Spleen (tissue), 11 donors: Measurements from ENCODE around the gene PRR33. TPM values are rescaled to one million over a fixed set of nuclear protein-coding genes. Genes with fewer than 3 reads are reported as not detected.

Source experiments
- DNase-seq: peaks from one replicate; pipeline ENCODE4 v3.0.0-alpha.2; 2020
- H3K27ac ChIP-seq, 8 donors: fragments of 200-600 bp; sonication (generic) in 7 of 8; 1 replicate in 4 of 8; 2 replicates in 4 of 8; pipeline versions ENCODE4 v1.5.0 to v1.8.0; 2016 to 2021; ENCODE audit warnings: inconsistent platforms in 4 of 8, mild to moderate bottlenecking in 4 of 8, moderate library complexity in 1 of 8
- H3K27me3 ChIP-seq, 7 donors: fragments of 200-600 bp; sonication (generic) in 6 of 7; replicated peaks in 1 of 7; 1 replicate in 4 of 7; 2 replicates in 3 of 7; pipeline versions ENCODE4 v1.5.0 to v1.8.0; 2016 to 2021; ENCODE audit warnings: inconsistent platforms in 3 of 7, mild to moderate bottlenecking in 1 of 7
- H3K36me3 ChIP-seq, 6 donors: fragments of 200-600 bp; sonication (generic) in 5 of 6; 1 replicate in 4 of 6; 2 replicates in 2 of 6; pipeline versions ENCODE4 v1.5.0 to v1.8.0; 2016 to 2021; ENCODE audit warnings: inconsistent platforms in 2 of 6
- H3K4me1 ChIP-seq, 6 donors: fragments of 200-600 bp; sonication (generic) in 5 of 6; 1 replicate in 3 of 6; 2 replicates in 3 of 6; pipeline versions ENCODE4 v1.5.0 to v1.8.0; 2016 to 2021; ENCODE audit warnings: inconsistent platforms in 3 of 6
- H3K4me3 ChIP-seq, 8 donors: fragments of 200-600 bp; sonication (generic) in 7 of 8; 1 replicate in 4 of 8; 2 replicates in 4 of 8; pipeline versions ENCODE4 v1.5.0 to v1.8.0; 2016 to 2021; ENCODE audit warnings: inconsistent platforms in 4 of 8, mild to moderate bottlenecking in 4 of 8, moderate library complexity in 2 of 8
- H3K9me3 ChIP-seq, 8 donors: fragments of 200-600 bp; sonication (generic) in 7 of 8; 1 replicate in 4 of 8; 2 replicates in 4 of 8; pipeline versions ENCODE4 v1.5.0 to v1.8.0; 2016 to 2021; ENCODE audit warnings: inconsistent platforms in 4 of 8
- POLR2A ChIP-seq, 3 donors: fragments of 450-650 bp; IDR thresholded peaks; one replicate each; pipeline ENCODE4 v1.5.1; 2017; ENCODE audit warnings: antibody characterized with exemption in 3 of 3, mild to moderate bottlenecking in 1 of 3
- POLR2AphosphoS5 ChIP-seq, 3 donors: sonication (generic); formaldehyde crosslinking; IDR thresholded peaks; one replicate each; pipeline ENCODE4 v1.5.1; 2017; ENCODE audit warnings: antibody characterized with exemption in 3 of 3
- WGBS, 5 donors: extraction: QIAGEN DNeasy Blood & Tissue Kit in 3 of 5; methylation state at CpG; one replicate each; pipeline versions ENCODE4 v1.1.5 to v1.1.7; 2013 to 2018; 5-methylcytosine and 5-hydroxymethylcytosine counted together
- intact Hi-C: fragments of 100-400 bp; cut with DNase I; formaldehyde crosslinking; loops from one replicate; pipeline ENCODE4 v1.15.0; 2023; ENCODE audit warnings: low total_unique reads
- polyA plus RNA-seq, 3 donors: library from polyadenylated mRNA; stranded (reverse); fragments of 200-250 nt; gene quantifications; one replicate each; pipeline ENCODE4 v1.2.1, GENCODE V29; 2013
- total RNA-seq, 7 donors: library from RNA; depleted of rRNA in 3 of 7; stranded (reverse); fragments of >200 nt in 3 of 7; fragmentation: NEBNext Ultra II Directional in 4 of 7; extraction: Animal tissue kit (Norgen Biotek cat#: 25700) in 4 of 7; gene quantifications; one replicate each; pipeline versions ENCODE4 v1.1.0 to v1.2.1, GENCODE V29; 2016 to 2021
- TF ChIP-seq, protein P1 (sequence below), 11 experiments: fragments of 200-600 bp in 7 of 11; fragments of 450-650 bp in 4 of 11; sonication (generic) in 4 of 11; IDR thresholded peaks in 8 of 11; conservative IDR thresholded peaks in 3 of 11; 1 replicate in 7 of 11; 2 replicates in 4 of 11; pipeline versions ENCODE4 v1.4.0 to v1.8.0; 2016 to 2021; ENCODE audit warnings: antibody characterized with exemption in 11 of 11, inconsistent platforms in 4 of 11, mild to moderate bottlenecking in 1 of 11
- donor health status: healthy with polysubstance abuse.
- donor health status: DM: no; HTN: no; CAD: no; lungs with moderate emphysema.
- donor health status: DM: no; HTN: no; CAD: no.
- donor health status: Bipolar disorder and iron deficiency.
- donor health status: healthy.
- donor health status: DM: no; HTN: no; CAD: no.
- donor health status: DM: yes; HTN: yes; CAD: no.

Gene PRR33
- total and polyA plus RNA-seq, 10 donors: 0.03 to 0.64 (median 0.20) TPM; not detected in 7

DNA sequence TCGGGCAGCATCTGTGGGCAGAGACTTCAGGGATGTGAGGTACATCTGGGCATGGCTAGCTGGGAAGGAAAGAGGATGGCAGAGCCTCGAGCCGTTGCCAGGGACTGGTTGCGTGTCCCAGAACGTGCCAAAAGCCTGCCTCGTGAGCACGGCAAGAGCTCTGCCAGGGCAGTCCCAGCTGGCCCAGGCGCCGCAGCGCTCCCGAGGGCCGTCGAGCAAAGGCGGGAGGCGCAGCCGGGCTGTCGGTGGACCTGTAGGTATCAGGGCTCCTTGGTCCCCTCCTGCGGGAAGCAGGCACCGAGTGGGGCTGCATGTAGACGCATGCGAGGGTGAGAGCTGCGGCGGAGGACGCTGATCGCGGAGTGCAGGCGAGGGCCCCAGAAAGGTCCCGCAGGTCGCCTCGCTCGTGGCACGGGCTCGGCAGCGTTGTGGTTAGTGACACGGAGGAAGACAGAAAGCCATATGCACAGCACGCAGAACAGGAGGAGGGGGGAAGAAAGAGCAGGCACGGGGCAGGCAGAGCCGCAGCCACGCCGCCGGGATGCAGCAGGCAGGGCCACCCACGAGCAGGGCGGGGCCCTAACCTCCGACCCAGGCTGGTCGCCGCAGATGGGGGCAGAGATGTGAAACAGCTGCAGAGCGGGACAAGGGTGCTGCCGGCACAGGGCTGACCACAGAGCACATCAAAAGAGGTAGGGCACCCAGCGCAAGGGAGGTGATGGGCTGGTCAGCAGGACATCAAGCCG is 20.8 kb downstream of the PRR33 start:
- H3K4me1 ChIP-seq: peaks cover 22 to 96% (median 67%) of the 10 kb centered on the region in 6 donors
- peak overlapping the region; percentile 53 to 87 (median 81) for H3K27ac ChIP-seq
- peaks cover 0 to 52% (median 2%) of the 10 kb centered on the region in 6 donors for H3K36me3 ChIP-seq
- peak; percentile 84 for DNase-seq
- H3K4me3 ChIP-seq: peak overlapping the region; percentile 32 to 71 (median 46)
- no peaks in the 10 kb centered on the region for H3K27me3 ChIP-seq
- TF ChIP-seq POLR2AphosphoS5 (IDR thresholded peaks at IDR 0.05) (peak; percentile 31 to 80 (median 65)), POLR2A (IDR thresholded peaks at IDR 0.05) (no peak)
- 55 to 67% (median 62%) methylated on average over 47 to 50 of the region's 50 CpGs for WGBS, 5 donors
- intact Hi-C loops: no loop called here
- no peaks in the 10 kb centered on the region for H3K9me3 ChIP-seq

DNA sequence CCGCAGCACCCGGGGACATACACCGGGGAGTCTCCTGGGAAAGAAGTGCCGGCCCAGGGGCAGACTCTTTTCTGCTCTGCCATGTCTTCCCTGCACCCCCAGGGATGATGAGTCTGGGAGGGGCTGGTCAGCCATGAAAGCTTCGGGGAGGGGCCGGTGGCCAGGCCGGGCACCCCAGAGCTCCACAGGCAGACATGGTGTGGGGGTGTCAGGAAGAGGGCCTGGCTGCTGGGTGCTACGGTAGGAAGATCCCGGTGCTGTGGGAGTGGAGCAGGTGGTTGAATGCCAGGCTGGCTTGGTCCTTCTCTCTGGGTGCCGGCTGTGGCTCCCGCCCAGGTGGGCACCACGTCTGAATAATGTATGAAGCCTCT is 21.4 kb downstream of the PRR33 start:
- peak; percentile 72 for DNase-seq
- Histone ChIP-seq H3K4me3 (peak overlapping the region; percentile 32 to 71 (median 46)), H3K36me3 (peaks cover 0 to 52% (median 2%) of the 10 kb centered on the region in 6 donors), H3K27me3 (no peaks in the 10 kb centered on the region), H3K27ac (peak overlapping the region; percentile 48 to 87 (median 81)), H3K9me3 (no peaks in the 10 kb centered on the region), H3K4me1 (peaks cover 25 to 96% (median 69%) of the 10 kb centered on the region in 6 donors)
- WGBS, 5 donors: 70 to 92% (median 77%) methylated on average over 8 to 12 of the region's 12 CpGs
- intact Hi-C loops: no loop called here
- no peak for TF ChIP-seq POLR2A (IDR thresholded peaks at IDR 0.05)
- TF ChIP-seq, protein P1, sequence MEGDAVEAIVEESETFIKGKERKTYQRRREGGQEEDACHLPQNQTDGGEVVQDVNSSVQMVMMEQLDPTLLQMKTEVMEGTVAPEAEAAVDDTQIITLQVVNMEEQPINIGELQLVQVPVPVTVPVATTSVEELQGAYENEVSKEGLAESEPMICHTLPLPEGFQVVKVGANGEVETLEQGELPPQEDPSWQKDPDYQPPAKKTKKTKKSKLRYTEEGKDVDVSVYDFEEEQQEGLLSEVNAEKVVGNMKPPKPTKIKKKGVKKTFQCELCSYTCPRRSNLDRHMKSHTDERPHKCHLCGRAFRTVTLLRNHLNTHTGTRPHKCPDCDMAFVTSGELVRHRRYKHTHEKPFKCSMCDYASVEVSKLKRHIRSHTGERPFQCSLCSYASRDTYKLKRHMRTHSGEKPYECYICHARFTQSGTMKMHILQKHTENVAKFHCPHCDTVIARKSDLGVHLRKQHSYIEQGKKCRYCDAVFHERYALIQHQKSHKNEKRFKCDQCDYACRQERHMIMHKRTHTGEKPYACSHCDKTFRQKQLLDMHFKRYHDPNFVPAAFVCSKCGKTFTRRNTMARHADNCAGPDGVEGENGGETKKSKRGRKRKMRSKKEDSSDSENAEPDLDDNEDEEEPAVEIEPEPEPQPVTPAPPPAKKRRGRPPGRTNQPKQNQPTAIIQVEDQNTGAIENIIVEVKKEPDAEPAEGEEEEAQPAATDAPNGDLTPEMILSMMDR (IDR thresholded peaks at IDR 0.05 in 8 of 11, conservative IDR thresholded peaks at IDR 0.05 in 3 of 11): no peak
- no peak for TF ChIP-seq POLR2AphosphoS5 (IDR thresholded peaks at IDR 0.05)

DNA sequence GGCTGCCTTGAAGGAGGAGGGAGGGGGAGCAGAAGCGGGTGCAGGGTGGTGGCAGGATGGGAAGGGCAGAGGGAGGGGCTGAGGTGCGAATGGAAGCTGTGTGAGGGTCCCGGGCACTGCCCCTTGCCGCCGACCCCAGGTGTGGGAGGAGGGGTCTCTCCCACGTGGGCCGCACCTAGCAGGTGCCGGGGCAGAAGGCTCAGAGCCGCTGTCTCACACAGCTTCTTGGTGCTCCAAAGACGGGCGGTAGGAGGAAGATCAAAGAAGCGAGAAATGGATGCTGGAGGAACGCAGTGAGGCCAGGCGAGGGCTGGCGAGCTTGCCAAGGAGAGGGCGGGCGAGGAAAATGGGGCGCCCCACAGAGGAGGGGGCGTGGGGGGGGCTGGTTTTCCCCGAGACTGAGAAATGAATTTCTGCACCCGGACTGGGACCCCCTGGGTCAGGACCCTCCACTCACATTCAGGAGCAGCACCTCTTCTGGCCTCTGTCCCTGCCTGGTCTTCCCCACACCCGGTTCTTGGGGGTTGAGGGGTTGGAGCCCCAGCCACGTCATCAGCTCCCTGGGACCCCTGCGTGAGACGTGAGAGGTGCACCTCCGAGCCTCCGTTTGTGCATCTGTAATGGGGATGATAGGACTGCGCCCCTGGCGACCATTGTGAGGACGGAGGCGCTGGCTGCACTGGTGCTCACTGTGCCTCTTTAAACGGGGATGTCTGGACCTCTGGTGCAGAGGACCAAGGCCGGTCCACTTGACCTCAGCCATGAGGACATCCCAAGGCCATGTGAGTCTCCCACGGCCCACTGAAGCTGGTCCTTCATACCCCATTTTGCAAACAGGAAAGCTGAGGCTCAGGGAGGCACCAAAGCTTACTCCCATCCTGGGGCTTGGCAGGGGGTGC is 22.0 kb downstream of the PRR33 start:
- no peaks in the 10 kb centered on the region for H3K27me3 ChIP-seq
- 67 to 73% (median 70%) methylated on average over 22 to 34 of the region's 34 CpGs for WGBS, 5 donors
- intact Hi-C loops: no loop called here
- peak overlapping the region; percentile 19 to 71 (median 46) for H3K4me3 ChIP-seq
- H3K36me3 ChIP-seq: peaks cover 0 to 52% (median 2%) of the 10 kb centered on the region in 6 donors
- no peak for TF ChIP-seq POLR2A (IDR thresholded peaks at IDR 0.05)
- TF ChIP-seq, protein P1 (IDR thresholded peaks at IDR 0.05 in 8 of 11, conservative IDR thresholded peaks at IDR 0.05 in 3 of 11): peak in 8 of 11 experiments; percentile 19 to 53 (median 38)
- peak; percentile 66 to 83 (median 80) for TF ChIP-seq POLR2AphosphoS5 (IDR thresholded peaks at IDR 0.05)
- H3K27ac ChIP-seq: peak overlapping the region; percentile 34 to 87 (median 81)
- H3K9me3 ChIP-seq: no peaks in the 10 kb centered on the region
- peaks cover 28 to 96% (median 73%) of the 10 kb centered on the region in 6 donors for H3K4me1 ChIP-seq
- peak; percentile 84 for DNase-seq

DNA sequence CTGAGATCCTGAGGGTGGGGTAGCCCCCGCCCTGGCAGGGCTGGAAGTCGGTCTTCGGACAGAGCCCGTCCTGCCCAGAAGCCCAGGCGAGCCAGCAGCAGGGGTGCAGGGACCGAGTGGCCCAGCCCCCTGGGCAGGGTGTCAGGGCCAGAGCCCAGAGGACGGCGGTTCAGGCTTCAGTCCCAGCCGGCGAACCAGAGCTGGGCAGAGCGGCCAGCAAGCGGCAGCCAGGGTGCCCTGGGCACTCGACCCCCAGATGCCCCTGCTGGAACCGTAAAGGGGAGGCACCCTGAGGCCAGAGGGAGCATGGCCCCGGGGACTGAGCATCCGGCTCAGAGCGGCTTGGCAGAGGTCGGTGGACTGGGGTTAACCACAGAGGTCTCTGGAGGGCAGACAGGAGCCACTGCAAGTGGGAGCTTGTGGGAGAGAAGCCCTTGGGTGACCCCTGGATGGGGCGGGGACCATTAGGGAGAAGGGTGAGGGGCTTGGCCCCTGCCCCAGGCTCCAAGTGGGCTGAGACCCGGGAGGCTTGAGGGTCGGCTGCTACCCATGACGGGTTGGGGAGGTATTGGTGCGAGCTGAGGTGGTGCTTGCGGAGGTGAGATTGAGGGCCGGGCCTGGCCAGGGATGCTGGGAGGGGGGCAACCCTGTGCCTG is 22.9 kb downstream of the PRR33 start:
- Histone ChIP-seq H3K27me3 (no peaks in the 10 kb centered on the region), H3K9me3 (no peaks in the 10 kb centered on the region), H3K27ac (peak overlapping the region; percentile 34 to 87 (median 81)), H3K4me1 (peaks cover 28 to 99% (median 79%) of the 10 kb centered on the region in 6 donors), H3K4me3 (peak overlapping the region; percentile 19 to 71 (median 46)), H3K36me3 (peaks cover 0 to 48% (median 2%) of the 10 kb centered on the region in 6 donors)
- intact Hi-C loops: no loop called here
- whole genome bisulfite sequencing, 5 donors: 48 to 88% (median 65%) methylated on average over 20 to 25 of the region's 25 CpGs
- TF ChIP-seq POLR2AphosphoS5 (IDR thresholded peaks at IDR 0.05): peak; percentile 59 to 83 (median 77)
- TF ChIP-seq POLR2A (IDR thresholded peaks at IDR 0.05): no peak
- peak; percentile 80 for DNase-seq
